ENCODE measurements around the gene MYO3B.

DNA sequence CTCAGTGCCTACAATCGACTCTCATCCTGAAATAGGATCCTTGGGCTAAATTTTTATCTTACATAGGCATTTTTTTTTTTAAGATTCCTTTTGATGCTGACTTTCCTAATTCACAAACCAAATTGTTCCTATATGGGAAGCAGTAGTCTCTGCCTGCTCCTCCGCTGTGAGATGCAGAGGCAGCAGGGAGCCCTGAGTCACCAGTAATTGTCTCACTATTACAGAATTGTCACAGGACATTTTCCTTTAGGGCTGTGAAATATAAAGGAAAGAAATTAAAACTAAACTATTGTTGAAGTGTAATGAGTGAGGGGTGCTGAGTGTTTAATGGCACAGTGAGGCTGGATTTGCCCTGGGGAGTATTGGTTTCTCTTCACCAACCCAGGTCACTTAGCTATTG is 63.8 kb downstream of the MYO3B start:
- TF ChIP-seq CTCF (IDR thresholded peaks at IDR 0.05; ENCODE audit: low read depth, low read length, poor library complexity, severe bottlenecking) (no peak), EZH2phosphoT487 (IDR thresholded peaks at IDR 0.05; ENCODE audit: borderline replicate concordance, low read length) (no peak)

Data from DOHH2 (cell line).